Measurements from ENCODE around the gene MMP23B.

The MMP23B gene

GRCh38 chr1:1683104-1683905 lies 51.3 kb downstream of the MMP23B start:
- peaks cover 5% of the 10 kb centered on the region for H3K79me2 ChIP-seq (ENCODE audit: control insufficient read depth, insufficient read depth, low read length, poor library complexity)
- no peak overlapping the region for H3K9ac ChIP-seq (ENCODE audit: low read length)
- no peak overlapping the region for H2AFZ ChIP-seq (ENCODE audit: insufficient read depth, low read length, poor library complexity)
- H3K4me2 ChIP-seq (ENCODE audit: low read length): no peak overlapping the region
- H3K36me3 ChIP-seq (ENCODE audit: control insufficient read depth in 1 of 2, insufficient read depth in 2 of 2, low read length in 2 of 2): peaks cover 6 to 10% of the 10 kb centered on the region in 2 experiments
- no peak overlapping the region for H2BK120ac ChIP-seq (ENCODE audit: insufficient read depth, low read length, poor library complexity)
- H2BK12ac ChIP-seq (ENCODE audit: low read length): no peak overlapping the region
- no peaks in the 10 kb centered on the region for H3K79me1 ChIP-seq (ENCODE audit: low read length)
- H3K14ac ChIP-seq (ENCODE audit: low read length): no peak overlapping the region
- WGBS (ENCODE audit: extremely low coverage, insufficient coverage, insufficient read length): no CpG with 5 or more reads among the region's 26 CpGs
- peak overlapping the region; percentile 58 for H3K4ac ChIP-seq (ENCODE audit: low read depth, low read length)
- H3K18ac ChIP-seq (ENCODE audit: low read length): no peak overlapping the region
- no peak overlapping the region for H2BK5ac ChIP-seq (ENCODE audit: low read depth, low read length, poor library complexity)
- H4K8ac ChIP-seq (ENCODE audit: low read depth, low read length): no peak overlapping the region
- no peak overlapping the region for H4K12ac ChIP-seq (ENCODE audit: low read depth, low read length)
- H3K27ac ChIP-seq (ENCODE audit: low read depth, low read length): no peak overlapping the region
- no peak overlapping the region for H2AK5ac ChIP-seq (ENCODE audit: low read length)
- H3K23ac ChIP-seq (ENCODE audit: low read length): no peak overlapping the region
- no peaks in the 10 kb centered on the region for H3K4me1 ChIP-seq (ENCODE audit: control insufficient read depth in 1 of 2, insufficient read depth in 2 of 2, low read length in 2 of 2)
- H3K4me3 ChIP-seq (ENCODE audit: low read depth, low read length): no peak overlapping the region
- no peaks in the 10 kb centered on the region for H3K9me3 ChIP-seq (ENCODE audit: insufficient read depth, low read depth, low read length)
- no peaks in the 10 kb centered on the region for H3K27me3 ChIP-seq (ENCODE audit: insufficient read depth, low read length)
- DNase-seq: no peak
- no peak overlapping the region for H4K91ac ChIP-seq (ENCODE audit: low read depth, low read length)

Measured in trophoblast cell (in vitro differentiated cells and primary cell).